Subcutaneous adipose tissue (tissue), 4 donors: ENCODE measurements around the gene SPEG. TPM values are rescaled to one million over a fixed set of nuclear protein-coding genes. Genes with fewer than 3 reads are reported as not detected.

ENCODE experiments used
- CTCF ChIP-seq: fragments of 450-650 bp; IDR thresholded peaks from one replicate; pipeline ENCODE4 v1.5.1; 2016; ENCODE audit warnings: low read depth, mild to moderate bottlenecking, control low read depth, antibody characterized with exemption, moderate library complexity
- total RNA-seq, 4 donors: library from RNA; depleted of rRNA; stranded (reverse); fragments of >200 nt; gene quantifications; one replicate each; pipeline ENCODE4 v1.1.0, GENCODE V29; 2016

SPEG gene
- total RNA-seq, 4 donors from 2014 or later = 0.49 to 5.9 (median 2.9) TPM

- TF ChIP-seq CTCF = no peak
Measured at GRCh38 chr2:219480004-219480403, 45.4 kb downstream of the SPEG start.

- TF ChIP-seq CTCF = no peak
Measured at GRCh38 chr2:219482674-219483405, 48.2 kb downstream of the SPEG start.

GRCh38 chr2:219483451-219484342, 49.1 kb downstream of the SPEG start:
- TF ChIP-seq CTCF = no peak

- TF ChIP-seq CTCF = no peak
Measured at GRCh38 chr2:219484343-219485200, 49.9 kb downstream of the SPEG start.

GRCh38 chr2:219485201-219485580, 50.5 kb downstream of the SPEG start:
- TF ChIP-seq CTCF = no peak

GRCh38 chr2:219486380-219486959, 51.8 kb downstream of the SPEG start:
- TF ChIP-seq CTCF = no peak
